Measurements from ENCODE around the gene ALG1L2.
"Not testable (repeated sequence)": the region's sequence is repeated elsewhere in the genome, so short reads cannot be mapped to it uniquely, and the experiment has no call there.

- not testable (repeated sequence) for TF ChIP-seq CTCF (IDR thresholded peaks at IDR 0.05; ENCODE audit: poor library complexity, severe bottlenecking); RAD21 (conservative IDR thresholded peaks at IDR 0.05); TAF1 (IDR thresholded peaks at IDR 0.05; ENCODE audit: low read depth); POLR2AphosphoS5 (IDR thresholded peaks at IDR 0.05); MXI1 (conservative IDR thresholded peaks at IDR 0.05; ENCODE audit: poor library complexity, severe bottlenecking); EZH2 (IDR thresholded peaks at IDR 0.05; ENCODE audit: borderline replicate concordance, insufficient read depth, low read length, poor library complexity, severe bottlenecking)
- TF ChIP-seq, protein P1, sequence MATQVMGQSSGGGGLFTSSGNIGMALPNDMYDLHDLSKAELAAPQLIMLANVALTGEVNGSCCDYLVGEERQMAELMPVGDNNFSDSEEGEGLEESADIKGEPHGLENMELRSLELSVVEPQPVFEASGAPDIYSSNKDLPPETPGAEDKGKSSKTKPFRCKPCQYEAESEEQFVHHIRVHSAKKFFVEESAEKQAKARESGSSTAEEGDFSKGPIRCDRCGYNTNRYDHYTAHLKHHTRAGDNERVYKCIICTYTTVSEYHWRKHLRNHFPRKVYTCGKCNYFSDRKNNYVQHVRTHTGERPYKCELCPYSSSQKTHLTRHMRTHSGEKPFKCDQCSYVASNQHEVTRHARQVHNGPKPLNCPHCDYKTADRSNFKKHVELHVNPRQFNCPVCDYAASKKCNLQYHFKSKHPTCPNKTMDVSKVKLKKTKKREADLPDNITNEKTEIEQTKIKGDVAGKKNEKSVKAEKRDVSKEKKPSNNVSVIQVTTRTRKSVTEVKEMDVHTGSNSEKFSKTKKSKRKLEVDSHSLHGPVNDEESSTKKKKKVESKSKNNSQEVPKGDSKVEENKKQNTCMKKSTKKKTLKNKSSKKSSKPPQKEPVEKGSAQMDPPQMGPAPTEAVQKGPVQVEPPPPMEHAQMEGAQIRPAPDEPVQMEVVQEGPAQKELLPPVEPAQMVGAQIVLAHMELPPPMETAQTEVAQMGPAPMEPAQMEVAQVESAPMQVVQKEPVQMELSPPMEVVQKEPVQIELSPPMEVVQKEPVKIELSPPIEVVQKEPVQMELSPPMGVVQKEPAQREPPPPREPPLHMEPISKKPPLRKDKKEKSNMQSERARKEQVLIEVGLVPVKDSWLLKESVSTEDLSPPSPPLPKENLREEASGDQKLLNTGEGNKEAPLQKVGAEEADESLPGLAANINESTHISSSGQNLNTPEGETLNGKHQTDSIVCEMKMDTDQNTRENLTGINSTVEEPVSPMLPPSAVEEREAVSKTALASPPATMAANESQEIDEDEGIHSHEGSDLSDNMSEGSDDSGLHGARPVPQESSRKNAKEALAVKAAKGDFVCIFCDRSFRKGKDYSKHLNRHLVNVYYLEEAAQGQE (IDR thresholded peaks at IDR 0.05; ENCODE audit: borderline replicate concordance) = not testable (repeated sequence)
Observed at GRCh38 chr3:130136337-130136736, 54.7 kb downstream of the ALG1L2 start.

All from neural cell (in vitro differentiated cells).